Pancreas (tissue), 10 donors: ENCODE results near the gene MIA. TPM values are rescaled to one million over a fixed set of nuclear protein-coding genes. Genes with fewer than 3 reads are reported as not detected.

ENCODE experiments used
- ATAC-seq, 4 donors: fragments of 200-7000 bp; cut with Tn5 transposase; one replicate each; pipeline versions ENCODE4 v1.8.0 to v1.9.1; 2020; ENCODE audit warnings: mild to moderate bottlenecking in 4 of 4, moderate library complexity in 4 of 4
- DNase-seq, 6 donors: peaks; one replicate each; pipeline ENCODE4 v3.0.0-alpha.2; 2020
- FAIRE-seq: peaks from 2 replicates; lab custom pipeline; 2012; peaks lifted over from hg19 to GRCh38; lab: Jason Lieb, UNC
- H3K27ac ChIP-seq, 4 donors: fragments of 200-600 bp; sonication (generic); 1 replicate in 3 of 4; 2 replicates in 1 of 4; pipeline versions ENCODE4 v1.5.0 to v1.8.0; 2020
- H3K27me3 ChIP-seq, 4 donors: fragments of 200-600 bp; one replicate each; pipeline ENCODE4 v1.8.0; 2021
- H3K36me3 ChIP-seq, 3 donors: fragments of 200-600 bp; sonication (generic) in 1 of 3; one replicate each; pipeline versions ENCODE4 v1.5.0 to v1.8.0; 2020 to 2021
- H3K4me1 ChIP-seq, 3 donors: fragments of 200-600 bp; one replicate each; pipeline ENCODE4 v1.8.0; 2021
- H3K4me3 ChIP-seq, 4 donors: fragments of 200-600 bp; sonication (generic) in 2 of 4; one replicate each; pipeline versions ENCODE4 v1.5.0 to v1.8.0; 2020 to 2021
- H3K9me3 ChIP-seq, 4 donors: fragments of 200-600 bp; one replicate each; pipeline ENCODE4 v1.8.0; 2021
- WGBS, 2 donors: extraction: QIAGEN DNeasy Blood & Tissue Kit; methylation state at CpG; one replicate each; pipeline ENCODE4 v1.1.7; 2013; 5-methylcytosine and 5-hydroxymethylcytosine counted together
- intact Hi-C, 3 donors: fragments of 100-400 bp; cut with DNase I; formaldehyde crosslinking; loops; one replicate each; pipeline versions ENCODE4 v1.11.1 to v1.14.2; 2022
- polyA plus RNA-seq, 2 donors: library from polyadenylated mRNA; stranded (reverse); fragments of 200-250 nt; gene quantifications; one replicate each; pipeline ENCODE4 v1.2.3, GENCODE V29; 2013
- total RNA-seq, 6 donors: library from RNA; stranded (reverse); fragmentation: NEBNext Ultra II Directional in 4 of 6; extraction: Animal tissue kit (Norgen Biotek cat#: 25700) in 4 of 6; gene quantifications; one replicate each; pipeline versions ENCODE4 v1.2.1 to v1.2.4, GENCODE V29; 2021 to 2023
- TF ChIP-seq, protein P1 (sequence below), 4 donors: fragments of 200-600 bp; sonication (generic) in 3 of 4; IDR thresholded peaks; one replicate each; pipeline versions ENCODE4 v1.5.0 to v1.8.0; 2021; ENCODE audit warnings: antibody characterized with exemption in 4 of 4
- donor health status: healthy with polysubstance abuse.
- donor health status: DM: no; HTN: no; CAD: no; lungs with moderate emphysema.
- donor health status: DM: no; HTN: no; CAD: no.
- donor health status: control.
- donor health status: control.
- donor health status: Bipolar disorder and iron deficiency.
- donor health status: DM: yes; HTN: yes; CAD: no.
- donor health status: DM: no; HTN: no; CAD: no.
- donor health status: DM: no; HTN: no; CAD: no.
- donor health status: DM: yes; HTN: yes; CAD: no.

The MIA gene
- total and polyA plus RNA-seq, 8 donors, result 0.79 to 2.2 (median 1.4) TPM; not detected in 4

DNA sequence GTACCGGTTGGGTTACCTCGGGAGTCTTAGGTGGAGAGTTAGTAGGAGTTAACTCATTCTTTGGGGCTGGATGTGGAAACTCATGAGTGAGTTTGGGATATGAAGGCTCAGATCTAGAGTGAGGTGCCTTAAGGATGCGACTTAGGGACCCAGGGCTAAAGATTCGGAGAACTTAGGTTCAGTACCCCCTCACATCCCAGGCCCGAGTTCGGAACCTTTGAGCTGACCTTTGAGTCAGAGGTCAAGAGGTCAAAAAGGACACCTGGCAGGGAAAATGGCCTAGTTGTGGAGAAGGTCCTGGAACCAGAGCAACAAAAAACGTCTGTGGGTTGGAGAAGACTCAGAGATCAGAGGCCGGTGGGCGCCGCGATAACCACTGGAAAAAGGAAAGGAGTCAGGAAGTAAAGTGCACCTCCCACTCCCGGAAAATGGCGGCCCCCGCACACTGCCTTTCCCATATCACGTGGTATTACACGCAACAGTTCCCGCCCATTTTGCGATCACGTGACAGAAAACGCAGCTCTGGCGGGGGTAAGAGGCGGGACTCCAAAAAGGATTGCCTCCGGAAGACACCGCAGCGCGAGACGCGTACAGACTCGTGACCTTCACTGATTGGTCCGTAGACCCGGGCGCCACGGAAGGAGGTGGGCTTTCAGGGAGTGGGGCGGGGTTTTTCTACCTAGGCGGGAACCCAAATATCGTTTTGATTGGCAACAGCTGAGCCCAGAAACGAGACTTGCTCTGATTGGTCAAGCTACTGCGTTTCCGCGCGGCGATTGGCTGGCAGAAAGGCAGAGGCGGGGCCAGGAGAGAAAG lies 25.1 kb upstream of the MIA start, which contains the start of gene ACTMAP:
TSS of gene ACTMAP (minus strand) at position 420 of the 816 bp plus-strand sequence. CDS start 674 bp downstream, outside the sequence.
- peak; percentile 88 to 93 (median 90) for ATAC-seq
- H3K27me3 ChIP-seq, result no peaks in the 10 kb centered on the region
- intact Hi-C loops, result no loop called here
- peak; percentile 98 for FAIRE-seq
- peaks cover 0 to 30% (median 7%) of the 10 kb centered on the region in 3 donors for H3K4me1 ChIP-seq
- peak; percentile 96 to 100 (median 100) for DNase-seq
- no peaks in the 10 kb centered on the region for H3K9me3 ChIP-seq
- no peaks in the 10 kb centered on the region for H3K36me3 ChIP-seq
- H3K27ac ChIP-seq, result peak within 1 kb of the TSS; percentile 80 to 92 (median 90)
- TF ChIP-seq, protein P1, sequence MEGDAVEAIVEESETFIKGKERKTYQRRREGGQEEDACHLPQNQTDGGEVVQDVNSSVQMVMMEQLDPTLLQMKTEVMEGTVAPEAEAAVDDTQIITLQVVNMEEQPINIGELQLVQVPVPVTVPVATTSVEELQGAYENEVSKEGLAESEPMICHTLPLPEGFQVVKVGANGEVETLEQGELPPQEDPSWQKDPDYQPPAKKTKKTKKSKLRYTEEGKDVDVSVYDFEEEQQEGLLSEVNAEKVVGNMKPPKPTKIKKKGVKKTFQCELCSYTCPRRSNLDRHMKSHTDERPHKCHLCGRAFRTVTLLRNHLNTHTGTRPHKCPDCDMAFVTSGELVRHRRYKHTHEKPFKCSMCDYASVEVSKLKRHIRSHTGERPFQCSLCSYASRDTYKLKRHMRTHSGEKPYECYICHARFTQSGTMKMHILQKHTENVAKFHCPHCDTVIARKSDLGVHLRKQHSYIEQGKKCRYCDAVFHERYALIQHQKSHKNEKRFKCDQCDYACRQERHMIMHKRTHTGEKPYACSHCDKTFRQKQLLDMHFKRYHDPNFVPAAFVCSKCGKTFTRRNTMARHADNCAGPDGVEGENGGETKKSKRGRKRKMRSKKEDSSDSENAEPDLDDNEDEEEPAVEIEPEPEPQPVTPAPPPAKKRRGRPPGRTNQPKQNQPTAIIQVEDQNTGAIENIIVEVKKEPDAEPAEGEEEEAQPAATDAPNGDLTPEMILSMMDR (IDR thresholded peaks at IDR 0.05), result no peak
- peak within 1 kb of the TSS; percentile 37 to 80 (median 55) for H3K4me3 ChIP-seq
- WGBS, 2 donors, result 0 to 1% methylated on average over 43 of the region's 43 CpGs

DNA sequence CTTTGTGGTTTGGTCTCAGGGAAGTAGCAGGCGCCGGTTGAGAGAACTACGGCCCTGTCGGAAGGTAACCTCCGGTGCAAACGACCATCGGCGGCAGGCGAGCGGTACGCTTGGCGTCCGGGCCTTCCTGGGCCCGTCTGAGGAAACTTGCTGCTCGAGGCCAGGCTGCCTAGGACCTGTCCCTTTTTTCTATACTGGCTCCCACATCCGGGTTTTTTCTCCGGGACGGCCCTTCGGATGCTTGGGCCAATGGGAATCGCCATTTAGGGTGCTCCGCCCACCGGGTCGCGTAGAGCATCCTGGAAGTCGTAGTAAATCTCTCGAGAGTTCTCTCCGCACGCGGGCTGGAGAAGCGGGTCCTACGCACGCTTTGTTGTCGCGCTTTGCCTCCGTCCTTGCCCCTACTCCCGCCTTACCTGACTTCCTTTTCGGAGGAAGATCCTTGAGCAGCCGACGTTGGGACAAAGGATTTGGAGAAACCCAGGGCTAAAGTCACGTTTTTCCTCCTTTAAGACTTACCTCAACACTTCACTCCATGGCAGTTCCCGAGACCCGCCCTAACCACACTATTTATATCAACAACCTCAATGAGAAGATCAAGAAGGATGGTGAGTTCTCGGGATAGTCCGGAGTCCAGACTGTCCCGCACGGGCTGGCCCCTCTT lies 24.3 kb upstream of the MIA start, which contains the start of gene SNRPA:
TSS of gene SNRPA (plus strand) at position 330 of the 664 bp plus-strand sequence. CDS start at position 536, 206 bp downstream.
- TF ChIP-seq, protein P1 (IDR thresholded peaks at IDR 0.05), result no peak
- Histone ChIP-seq H3K4me1 (peaks cover 0 to 36% (median 7%) of the 10 kb centered on the region in 3 donors), H3K27ac (peak within 1 kb of the TSS; percentile 80 to 92 (median 90)), H3K27me3 (no peaks in the 10 kb centered on the region), H3K9me3 (no peaks in the 10 kb centered on the region), H3K36me3 (peaks cover 0 to 4% (median 0%) of the 10 kb centered on the region in 3 donors), H3K4me3 (peak within 1 kb of the TSS; percentile 37 to 80 (median 55))
- intact Hi-C loops, result no loop called here
- 0% methylated on average over 46 of the region's 46 CpGs for WGBS, 2 donors
- ATAC-seq (peak; percentile 84 to 90 (median 86)), FAIRE-seq (no peak), DNase-seq (peak; percentile 92 to 98 (median 96))

DNA sequence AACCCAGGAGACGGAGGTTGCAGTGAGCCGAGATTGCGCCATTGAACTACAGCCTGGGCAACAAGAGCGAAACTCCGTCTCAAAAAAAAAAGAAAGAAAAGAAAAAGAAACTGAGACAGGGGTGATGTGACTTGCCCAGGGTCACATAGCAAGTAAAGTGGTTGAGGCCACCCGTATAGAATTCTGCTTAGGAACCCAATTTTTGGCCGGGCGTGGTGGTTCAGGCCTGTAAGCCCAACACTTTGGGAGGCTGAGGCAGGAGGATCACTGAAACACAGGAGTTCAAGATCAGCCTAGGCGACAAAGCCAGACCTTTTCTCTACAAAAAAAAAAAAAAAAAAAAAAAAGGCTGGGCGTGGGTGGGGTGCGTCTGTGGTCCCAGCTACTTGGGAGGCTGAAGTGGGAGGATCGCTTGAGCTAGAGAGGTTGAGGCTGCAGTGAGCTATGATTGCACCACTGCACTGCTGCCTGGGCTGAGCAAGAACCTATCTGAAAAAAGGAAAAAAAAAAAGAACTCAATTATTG lies 23.0 kb upstream of the MIA start:
- WGBS, 2 donors, result 56 to 65% methylated on average over 12 of the region's 12 CpGs
- no peak for ATAC-seq
- Histone ChIP-seq H3K27me3 (no peaks in the 10 kb centered on the region), H3K36me3 (peaks cover 0 to 8% (median under 1%) of the 10 kb centered on the region in 3 donors), H3K4me1 (peaks cover 0 to 38% (median 7%) of the 10 kb centered on the region in 3 donors), H3K27ac (peak overlapping the region in 1 of 4 donors; percentile 92), H3K9me3 (no peaks in the 10 kb centered on the region), H3K4me3 (peak overlapping the region; percentile 29 to 80 (median 49))
- DNase-seq, result no peak
- intact Hi-C loops, result no loop called here
- TF ChIP-seq, protein P1 (IDR thresholded peaks at IDR 0.05), result no peak
- FAIRE-seq, result no peak

DNA sequence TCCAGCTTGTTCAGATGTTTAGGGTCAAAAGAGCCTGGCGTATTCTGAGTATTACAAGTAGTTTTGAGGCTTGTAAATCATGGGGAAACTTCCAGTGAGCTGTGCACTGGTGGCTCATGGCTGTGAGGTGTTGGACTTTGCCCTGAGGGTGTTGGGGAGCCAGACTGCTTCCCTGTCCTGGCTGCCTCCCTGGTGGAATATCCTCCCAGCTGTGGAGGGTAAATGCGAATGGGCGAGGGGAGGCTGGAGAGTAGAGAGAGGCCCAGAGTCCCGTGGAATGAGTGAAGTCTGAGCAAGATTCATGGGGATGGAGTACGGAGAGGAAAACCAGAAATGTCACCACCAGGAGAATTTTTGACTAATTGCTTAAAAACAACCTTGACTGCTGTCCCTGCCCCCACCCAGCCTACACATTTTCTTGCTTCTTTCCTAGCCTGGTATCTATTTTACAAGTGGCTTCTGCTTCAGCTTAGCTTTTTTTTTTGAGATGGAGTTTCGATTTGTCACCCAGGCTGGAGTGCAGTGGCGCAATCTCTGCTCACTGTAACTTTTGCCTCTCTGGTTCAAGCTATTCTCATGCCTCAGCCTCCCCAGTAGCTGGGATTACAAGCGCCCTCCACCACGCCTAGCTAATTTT lies 20.6 kb upstream of the MIA start:
- WGBS, 2 donors, result 50 to 53% methylated on average over 9 of the region's 9 CpGs
- peak in 2 of 6 donors; percentile 31 to 57 for DNase-seq
- Histone ChIP-seq H3K4me1 (peaks cover 0 to 34% (median 7%) of the 10 kb centered on the region in 3 donors), H3K27me3 (no peaks in the 10 kb centered on the region), H3K27ac (peak overlapping the region in 2 of 4 donors; percentile 73 to 76), H3K9me3 (no peaks in the 10 kb centered on the region), H3K36me3 (peaks cover 4 to 31% (median 7%) of the 10 kb centered on the region in 3 donors), H3K4me3 (peak overlapping the region in 2 of 4 donors; percentile 1 to 28)
- ATAC-seq, result peak in 1 of 4 donors; percentile 9
- no peak for FAIRE-seq
- TF ChIP-seq, protein P1 (IDR thresholded peaks at IDR 0.05), result no peak
- intact Hi-C loops, result no loop called here
